ENCODE results near the gene MINK1.

Gene MINK1

DNA sequence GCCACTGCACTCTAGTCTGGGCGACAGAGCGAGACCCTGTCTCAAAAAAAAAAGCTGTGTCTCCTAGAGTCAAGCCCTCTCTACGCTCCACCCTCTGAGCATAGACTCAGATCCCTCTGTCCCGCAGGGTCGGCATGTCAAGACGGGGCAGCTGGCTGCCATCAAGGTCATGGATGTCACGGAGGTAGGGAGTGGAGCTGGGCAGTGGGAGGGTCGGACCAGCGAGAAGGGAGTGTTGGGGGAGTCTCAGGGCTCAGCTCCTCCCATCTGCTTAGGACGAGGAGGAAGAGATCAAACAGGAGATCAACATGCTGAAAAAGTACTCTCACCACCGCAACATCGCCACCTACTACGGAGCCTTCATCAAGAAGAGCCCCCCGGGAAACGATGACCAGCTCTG is 47.7 kb downstream of the MINK1 start:
- DNase-seq = no peak

DNA sequence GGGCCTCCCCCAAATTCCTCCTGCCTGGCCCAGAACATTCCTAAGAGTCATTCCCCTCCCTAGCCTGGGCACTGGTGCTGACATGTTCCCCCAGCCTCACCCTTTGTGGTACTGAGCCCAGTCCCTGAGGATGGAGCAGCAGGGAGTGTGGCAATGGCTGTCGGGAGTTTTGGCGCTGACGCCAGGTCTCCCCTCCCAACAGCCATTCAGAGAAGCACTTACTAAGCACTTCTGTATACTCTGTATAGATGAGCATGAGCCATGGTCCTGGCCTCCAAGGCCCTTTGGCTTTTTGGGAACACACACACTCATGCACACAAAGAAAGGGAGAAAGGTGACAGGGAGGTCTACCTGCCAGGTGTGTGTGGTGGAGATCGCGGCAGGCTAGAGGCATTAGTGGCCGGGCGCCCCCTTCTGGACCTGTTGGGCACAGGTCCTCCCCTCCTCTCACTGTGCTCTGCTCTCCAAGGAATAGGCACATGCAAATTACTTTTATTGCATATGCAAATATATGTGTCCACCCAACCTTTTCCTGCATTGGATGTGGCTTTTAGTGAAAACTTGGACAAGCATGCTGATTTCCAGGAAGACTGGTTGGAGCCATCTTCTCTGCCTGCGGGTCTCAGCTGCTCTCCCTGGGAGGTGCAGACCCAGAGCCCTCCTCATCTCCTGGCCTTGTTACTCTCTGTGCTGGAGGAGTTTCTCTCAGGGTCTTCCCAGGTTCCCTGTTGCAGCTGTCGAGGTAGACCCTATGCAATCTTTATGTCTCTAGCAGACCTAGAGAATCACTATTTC is 48.8 kb downstream of the MINK1 start:
- peak; percentile 70 for DNase-seq

DNA sequence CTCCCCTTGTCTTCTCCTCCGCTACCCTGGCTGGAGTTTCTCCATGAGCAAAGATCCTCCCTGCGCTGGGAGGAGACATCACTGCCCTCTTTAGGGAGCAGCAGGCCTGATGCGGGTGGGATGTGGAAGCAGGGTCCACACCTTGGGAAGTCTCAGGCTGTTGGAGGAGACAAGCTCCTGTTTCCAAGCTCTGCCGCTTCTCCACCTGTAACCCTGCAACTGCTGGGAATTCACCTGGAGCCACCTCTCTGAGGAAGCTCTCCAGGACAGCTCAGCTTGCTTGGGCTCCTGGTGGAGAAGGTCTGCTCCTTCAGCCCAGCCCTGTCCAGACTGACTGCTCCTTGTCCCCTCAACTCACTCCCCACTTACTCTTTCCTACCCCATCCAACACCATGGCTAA is 51.3 kb downstream of the MINK1 start:
- DNase-seq = no peak

DNA sequence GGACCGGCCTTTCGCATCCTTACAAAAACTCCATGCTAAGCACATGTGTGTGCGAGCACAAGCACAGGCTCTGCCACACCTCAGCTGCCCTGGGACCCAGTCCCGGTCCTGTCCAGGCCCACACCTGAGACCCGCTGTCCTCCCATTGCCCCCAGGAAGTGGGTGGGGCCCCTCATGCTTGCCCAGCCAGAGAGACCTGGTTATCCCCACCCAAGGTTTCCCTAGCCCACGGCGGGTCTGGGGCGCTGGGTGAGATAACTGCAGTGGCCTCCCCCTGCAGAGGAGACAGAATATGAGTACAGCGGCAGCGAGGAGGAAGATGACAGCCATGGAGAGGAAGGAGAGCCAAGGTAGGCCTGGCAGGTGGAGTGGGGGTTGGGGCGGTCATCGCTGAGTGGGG is 53.7 kb downstream of the MINK1 start:
- no peak for DNase-seq

DNA sequence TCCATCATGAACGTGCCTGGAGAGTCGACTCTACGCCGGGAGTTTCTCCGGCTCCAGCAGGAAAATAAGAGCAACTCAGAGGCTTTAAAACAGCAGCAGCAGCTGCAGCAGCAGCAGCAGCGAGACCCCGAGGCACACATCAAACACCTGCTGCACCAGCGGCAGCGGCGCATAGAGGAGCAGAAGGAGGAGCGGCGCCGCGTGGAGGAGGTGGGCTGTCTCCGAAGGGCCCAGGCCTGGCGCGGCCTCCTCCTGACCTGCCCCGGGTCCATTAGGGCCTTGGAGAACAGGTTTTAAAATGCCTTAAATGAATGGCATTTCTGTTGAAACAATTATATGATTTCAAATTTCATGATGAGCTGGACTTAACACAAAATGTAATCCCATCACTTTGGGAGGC is 54.4 kb downstream of the MINK1 start:
- DNase-seq = no peak

DNA sequence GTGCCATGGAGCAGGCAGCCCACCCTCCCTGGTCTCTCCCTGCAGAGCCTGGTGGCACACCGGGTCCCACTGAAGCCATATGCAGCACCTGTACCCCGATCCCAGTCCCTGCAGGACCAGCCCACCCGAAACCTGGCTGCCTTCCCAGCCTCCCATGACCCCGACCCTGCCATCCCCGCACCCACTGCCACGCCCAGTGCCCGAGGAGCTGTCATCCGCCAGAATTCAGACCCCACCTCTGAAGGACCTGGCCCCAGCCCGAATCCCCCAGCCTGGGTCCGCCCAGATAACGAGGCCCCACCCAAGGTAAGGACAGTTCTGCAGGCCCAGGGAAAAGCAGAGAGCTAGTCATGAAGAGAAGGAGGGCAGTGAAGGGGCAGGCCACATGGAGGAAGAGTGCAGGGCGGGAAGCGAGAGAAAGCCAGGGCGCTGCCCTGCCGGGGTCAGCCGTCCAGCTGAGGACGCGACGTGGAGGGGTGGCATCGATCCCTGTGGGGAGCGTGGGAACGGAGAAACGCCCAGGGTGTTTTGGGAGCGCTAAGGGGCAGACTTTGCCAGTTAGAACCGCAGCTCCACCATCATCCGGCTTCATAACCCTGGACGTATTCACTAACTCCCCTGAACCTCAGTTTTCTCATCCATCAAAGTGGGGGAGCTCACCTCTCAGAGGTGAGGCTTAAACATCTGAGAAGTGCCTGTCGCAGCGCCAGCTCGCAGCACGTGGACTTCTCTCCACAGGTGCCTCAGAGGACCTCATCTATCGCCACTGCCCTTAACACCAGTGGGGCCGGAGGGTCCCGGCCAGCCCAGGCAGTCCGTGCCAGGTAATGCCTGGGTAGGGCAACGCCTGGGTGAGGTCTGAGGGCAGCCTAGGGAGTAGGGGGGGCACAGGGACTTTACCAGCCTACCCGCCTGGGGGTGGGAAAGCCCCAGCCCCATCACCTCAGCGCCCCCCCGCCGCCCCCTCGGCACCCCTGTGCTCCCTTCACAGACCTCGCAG is 58.6 kb downstream of the MINK1 start:
- no peak for DNase-seq

DNA sequence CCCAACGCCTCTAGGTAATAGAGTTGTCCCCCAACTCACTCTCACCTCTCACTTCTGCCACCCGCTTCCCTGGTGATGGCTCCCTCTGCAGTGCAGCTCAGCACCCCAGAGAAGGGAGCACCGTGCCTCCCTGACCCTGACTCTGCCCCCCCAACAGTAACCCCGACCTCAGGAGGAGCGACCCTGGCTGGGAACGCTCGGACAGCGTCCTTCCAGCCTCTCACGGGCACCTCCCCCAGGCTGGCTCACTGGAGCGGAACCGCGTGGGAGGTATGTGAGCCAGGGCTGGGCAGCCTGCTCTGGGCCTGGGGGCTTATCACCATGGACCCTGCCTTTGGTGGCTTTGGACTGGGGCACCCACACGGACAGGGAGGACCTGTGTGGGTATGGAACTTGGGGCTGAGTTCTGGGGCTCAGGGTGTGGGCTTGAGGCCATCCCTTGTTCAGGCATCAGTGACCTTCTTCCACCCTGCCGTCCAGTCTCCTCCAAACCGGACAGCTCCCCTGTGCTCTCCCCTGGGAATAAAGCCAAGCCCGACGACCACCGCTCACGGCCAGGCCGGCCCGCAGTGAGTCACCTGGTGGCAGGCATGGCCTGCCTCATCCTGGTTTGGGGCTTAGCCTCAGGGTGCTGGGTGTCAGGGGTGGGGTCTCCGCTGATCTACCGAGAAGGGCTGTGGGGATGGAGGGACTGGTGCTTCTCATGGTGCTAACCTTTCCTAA is 59.5 kb downstream of the MINK1 start:
- DNase-seq = no peak

DNA sequence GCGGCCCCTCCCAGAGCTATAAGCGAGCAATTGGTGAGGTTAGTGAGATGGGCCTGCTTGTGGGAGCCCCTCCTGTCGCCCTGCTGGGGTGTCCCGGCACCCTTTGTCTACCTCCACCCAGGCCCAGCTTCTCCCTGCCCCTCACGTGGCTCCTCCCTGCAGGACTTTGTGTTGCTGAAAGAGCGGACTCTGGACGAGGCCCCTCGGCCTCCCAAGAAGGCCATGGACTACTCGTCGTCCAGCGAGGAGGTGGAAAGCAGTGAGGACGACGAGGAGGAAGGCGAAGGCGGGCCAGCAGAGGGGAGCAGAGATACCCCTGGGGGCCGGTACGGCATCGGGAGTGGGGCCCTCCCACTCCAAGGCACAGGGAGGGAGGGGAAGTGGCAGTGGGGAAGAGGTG is 60.1 kb downstream of the MINK1 start:
- DNase-seq = no peak

DNA sequence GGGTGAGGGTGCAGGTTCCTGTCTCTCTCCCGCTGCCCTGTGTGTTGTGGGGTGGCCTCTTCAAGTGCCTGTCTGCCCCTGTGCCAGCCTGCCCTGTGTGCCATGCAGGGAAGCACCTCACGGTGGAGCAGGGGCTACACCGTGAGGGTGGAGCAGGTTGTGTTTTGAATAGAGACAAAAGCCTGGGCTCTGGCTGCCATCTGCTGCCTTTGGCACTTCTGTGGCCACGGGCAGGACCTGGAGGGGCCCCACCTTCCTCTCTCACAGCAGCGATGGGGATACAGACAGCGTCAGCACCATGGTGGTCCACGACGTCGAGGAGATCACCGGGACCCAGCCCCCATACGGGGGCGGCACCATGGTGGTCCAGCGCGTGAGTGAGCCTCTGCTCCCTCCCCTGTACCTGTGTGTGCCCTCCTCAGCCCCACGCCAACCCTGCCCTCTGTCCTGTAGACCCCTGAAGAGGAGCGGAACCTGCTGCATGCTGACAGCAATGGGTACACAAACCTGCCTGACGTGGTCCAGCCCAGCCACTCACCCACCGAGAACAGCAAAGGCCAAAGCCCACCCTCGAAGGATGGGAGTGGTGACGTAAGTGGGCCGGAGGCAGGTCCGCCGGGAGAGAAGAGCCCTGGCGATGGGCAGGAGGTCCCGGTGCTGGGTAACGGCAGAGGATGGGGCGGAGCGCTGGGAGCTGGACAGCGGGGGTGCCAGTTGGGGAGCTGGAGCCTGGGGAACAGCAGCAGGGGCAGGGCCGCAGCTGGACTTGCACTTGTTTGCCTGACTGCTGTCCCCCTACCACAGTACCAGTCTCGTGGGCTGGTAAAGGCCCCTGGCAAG is 60.8 kb downstream of the MINK1 start:
- DNase-seq = no peak

DNA sequence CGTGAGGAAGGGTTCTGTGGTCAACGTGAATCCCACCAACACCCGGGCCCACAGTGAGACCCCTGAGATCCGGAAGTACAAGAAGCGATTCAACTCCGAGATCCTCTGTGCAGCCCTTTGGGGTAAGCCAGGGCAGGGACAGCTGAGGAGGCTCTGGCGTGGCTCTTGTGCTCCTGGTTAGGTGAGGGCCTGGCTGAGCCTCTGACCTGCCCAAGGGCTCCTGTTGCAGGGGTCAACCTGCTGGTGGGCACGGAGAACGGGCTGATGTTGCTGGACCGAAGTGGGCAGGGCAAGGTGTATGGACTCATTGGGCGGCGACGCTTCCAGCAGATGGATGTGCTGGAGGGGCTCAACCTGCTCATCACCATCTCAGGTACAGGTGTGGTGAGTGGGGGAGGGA is 62.0 kb downstream of the MINK1 start:
- no peak for DNase-seq

DNA sequence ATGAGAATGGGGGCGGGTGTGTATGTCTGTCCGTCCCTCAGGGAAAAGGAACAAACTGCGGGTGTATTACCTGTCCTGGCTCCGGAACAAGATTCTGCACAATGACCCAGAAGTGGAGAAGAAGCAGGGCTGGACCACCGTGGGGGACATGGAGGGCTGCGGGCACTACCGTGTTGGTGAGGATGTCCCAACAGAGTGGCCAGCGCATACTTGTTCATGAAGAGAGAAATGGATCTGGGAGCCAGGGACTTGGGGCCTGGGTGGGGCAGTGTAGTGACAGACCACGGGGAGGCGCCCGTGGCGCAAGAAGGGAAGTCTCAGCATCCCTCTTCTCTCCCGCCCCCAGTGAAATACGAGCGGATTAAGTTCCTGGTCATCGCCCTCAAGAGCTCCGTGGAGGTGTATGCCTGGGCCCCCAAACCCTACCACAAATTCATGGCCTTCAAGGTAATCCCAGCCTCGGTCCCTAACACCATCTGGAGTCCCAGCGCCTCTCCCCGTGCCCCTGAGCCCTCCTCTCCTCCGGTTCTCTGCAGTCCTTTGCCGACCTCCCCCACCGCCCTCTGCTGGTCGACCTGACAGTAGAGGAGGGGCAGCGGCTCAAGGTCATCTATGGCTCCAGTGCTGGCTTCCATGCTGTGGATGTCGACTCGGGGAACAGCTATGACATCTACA is 62.7 kb downstream of the MINK1 start:
- DNase-seq = no peak

DNA sequence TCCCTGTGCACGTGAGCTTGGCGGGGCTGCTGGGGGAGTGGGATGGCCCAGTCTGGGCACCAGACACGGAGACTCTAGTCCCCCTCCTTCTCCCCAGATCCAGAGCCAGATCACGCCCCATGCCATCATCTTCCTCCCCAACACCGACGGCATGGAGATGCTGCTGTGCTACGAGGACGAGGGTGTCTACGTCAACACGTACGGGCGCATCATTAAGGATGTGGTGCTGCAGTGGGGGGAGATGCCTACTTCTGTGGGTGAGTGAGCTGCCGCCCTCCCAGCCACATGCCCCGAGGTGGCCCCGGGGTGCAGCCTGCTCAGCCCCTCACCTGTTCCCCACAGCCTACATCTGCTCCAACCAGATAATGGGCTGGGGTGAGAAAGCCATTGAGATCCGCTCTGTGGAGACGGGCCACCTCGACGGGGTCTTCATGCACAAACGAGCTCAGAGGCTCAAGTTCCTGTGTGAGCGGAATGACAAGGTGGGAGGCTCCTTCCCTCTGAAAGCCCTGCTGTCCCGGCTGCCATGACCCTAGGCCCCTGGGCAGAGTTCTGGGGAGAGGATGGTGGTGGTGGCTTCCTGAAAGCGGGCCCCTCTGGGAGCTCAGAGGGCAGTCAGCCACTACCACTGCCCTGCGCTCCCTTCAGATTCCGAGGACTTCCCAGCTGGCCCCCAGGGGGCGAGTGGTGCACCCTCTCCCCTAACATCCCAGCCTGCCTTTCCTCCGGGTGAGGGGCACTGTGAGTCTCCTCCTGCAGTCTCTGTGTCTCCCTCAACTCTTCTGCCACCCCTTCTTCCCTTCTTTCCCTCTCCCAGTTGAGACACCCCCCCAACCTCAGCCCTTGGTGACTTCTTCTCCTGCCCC is 63.4 kb downstream of the MINK1 start:
- DNase-seq = no peak

DNA sequence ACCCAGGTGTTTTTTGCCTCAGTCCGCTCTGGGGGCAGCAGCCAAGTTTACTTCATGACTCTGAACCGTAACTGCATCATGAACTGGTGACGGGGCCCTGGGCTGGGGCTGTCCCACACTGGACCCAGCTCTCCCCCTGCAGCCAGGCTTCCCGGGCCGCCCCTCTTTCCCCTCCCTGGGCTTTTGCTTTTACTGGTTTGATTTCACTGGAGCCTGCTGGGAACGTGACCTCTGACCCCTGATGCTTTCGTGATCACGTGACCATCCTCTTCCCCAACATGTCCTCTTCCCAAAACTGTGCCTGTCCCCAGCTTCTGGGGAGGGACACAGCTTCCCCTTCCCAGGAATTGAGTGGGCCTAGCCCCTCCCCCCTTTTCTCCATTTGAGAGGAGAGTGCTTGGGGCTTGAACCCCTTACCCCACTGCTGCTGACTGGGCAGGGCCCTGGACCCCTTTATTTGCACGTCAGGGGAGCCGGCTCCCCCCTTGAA is 64.1 kb downstream of the MINK1 start:
- DNase-seq = no peak

DNA sequence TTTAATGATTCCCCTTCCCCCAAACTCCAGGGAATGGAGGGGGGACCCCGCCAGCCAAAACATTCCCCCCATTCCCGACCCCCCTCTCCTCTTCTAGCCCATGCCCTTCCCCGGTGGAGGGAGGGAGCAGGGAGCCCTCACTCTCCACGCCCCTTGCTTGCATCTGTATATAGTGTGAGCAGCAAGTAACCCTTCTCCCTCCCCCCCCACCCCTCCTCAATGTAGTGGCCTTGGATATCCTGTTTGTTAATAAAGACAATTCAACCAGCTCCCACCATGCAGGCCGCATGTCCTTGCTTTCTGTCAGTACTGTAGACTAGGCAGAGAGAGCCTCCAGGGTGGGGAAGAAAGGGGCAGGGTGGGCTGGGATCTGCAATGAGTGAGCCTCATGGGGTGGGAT is 64.6 kb downstream of the MINK1 start:
- DNase-seq = no peak

DNA sequence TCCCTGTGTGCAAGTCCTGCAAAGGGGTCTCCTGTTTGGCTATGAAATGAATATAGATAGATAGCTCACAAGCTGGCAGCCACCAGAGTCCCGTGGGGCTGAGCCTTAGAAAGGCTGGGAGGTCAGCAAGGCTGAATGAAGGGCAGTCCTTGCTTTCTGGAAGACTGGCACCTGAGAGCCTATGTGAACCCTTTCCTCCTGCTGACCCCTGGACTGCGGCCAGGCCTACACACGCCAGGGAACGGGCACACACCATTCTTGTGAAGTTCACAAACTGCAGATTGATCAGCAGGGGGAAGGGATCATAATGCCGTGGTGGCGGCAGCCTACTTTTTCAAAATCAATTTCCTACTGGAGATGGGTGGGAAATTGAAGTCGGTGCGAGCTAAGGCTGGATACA is 65.2 kb downstream of the MINK1 start:
- DNase-seq = no peak

DNA sequence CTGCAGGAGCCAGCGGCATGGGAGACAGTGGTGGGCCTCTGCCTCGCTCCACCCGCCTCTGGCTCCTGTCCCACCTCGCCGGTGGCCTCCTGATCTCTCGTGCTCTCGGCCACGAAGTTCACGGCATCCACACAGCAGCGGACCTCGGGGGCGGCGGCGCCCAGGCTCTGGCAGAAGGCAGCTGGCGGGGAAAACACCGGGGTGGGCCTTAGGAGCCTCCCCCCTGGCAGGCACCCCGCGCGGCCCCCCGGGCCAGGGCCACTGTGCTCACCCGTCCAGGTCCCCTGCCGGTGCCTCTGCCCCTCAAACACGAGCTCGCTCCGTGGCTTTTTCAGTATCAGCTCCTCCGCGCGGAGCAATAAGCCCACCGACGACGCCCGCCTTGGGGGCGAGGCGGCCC is 65.8 kb downstream of the MINK1 start:
- no peak for DNase-seq

DNA sequence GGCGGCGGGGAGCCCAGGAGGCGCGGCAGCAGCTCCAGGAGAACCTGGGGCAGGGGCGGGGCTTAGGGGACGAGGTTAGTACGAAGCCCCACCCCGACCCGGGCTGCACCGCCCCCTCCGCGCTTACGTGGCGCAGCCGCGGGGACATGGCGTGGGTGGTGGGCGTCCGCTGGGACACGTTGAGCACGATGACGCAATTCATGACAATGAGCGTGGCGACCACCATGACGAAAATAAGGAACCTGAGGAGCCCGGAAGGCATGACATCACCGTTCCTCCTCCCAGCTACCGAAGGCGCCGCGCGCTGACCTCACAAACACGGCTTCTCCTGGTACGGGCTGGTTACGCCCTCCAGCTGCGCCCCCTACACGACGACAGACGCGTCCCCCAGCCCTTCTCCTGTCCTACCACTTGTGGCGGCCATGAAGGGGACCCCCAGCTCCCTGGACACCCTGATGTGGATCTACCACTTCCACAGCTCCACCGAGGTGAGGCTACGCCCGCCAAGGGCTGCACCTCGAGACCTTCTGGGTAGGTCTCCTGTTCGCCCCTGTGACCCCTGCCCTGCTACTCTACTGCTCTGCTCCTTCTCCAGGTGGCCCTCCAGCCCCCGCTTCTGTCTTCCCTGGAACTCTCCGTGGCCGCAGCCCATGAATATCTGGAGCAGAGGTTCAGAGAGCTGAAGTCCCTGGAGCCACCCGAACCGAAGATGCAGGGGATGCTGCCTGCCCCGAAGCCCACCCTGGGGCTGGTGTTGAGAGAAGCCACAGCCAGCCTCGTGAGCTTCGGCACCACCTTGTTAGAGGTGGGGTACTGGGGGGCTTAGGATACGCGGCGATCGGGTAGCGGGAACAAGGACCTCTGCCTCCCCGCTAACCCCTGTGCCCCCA is 66.4 kb downstream of the MINK1 start, which contains the start of gene C17orf107:
TSS of gene C17orf107 (plus strand) at position 196 of the 890 bp plus-strand sequence. CDS start at position 423, 227 bp downstream.
- peak; percentile 98 for DNase-seq

DNA sequence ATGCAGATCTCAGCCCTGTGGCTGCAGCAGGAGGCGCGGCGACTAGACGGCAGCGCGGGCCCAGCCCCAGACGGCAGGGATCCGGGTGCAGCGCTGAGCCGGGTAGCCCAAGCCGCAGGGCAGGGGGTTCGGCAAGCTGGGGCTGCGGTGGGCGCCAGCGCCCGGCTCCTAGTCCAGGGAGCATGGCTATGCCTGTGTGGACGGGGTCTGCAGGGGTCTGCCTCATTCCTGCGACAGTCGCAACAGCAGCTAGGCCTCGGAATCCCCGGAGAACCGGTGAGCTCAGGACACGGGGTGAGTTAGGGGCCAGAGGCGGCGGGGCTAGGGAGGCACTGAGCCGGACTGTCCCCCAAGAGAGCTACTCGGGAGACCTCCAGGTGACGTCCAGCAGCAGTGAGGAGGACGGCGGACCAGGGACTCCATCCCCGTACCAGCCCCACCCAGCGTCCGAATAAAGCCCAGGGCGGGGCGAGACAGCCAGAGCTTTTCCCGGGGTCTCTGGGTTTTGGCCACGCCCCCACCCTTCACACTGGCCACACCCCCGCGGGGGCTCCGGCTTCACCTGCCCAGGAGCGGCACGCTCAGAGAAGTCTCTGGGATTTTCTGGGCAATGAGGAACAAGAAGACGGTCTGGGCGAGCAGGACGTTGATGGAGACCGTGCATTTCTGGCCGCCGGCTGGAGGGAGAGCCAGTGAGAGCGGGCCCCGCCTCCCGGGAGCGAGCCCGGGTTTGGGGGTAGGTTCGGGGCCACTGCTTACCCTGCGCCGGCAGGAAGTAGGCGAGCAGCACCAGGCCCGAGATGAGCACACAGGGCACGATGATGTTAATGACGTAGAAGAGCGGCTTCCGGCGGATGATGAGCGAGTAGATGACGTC is 67.3 kb downstream of the MINK1 start:
- DNase-seq = peak; percentile 54

All from activated naive CD4-positive, alpha-beta T cell treated with anti-CD3 and anti-CD28 coated beads, Interleukin-2, amount 50 U/mL, for 16 hours (primary cell).